Neural progenitor cell (in vitro differentiated cells): ENCODE results near the gene B3GNT5.

Experiments
- EZH2 ChIP-seq: fragments of 200-600 bp; sonication (generic); IDR thresholded peaks from 2 replicates; pipeline ENCODE4 v1.6.1; 2017; ENCODE audit warnings: antibody characterized with exemption, mild to moderate bottlenecking, moderate library complexity
- EZH2phosphoT487 ChIP-seq: fragments of 200-600 bp; sonication (generic); IDR thresholded peaks from 2 replicates; pipeline ENCODE4 v1.6.1; 2017; ENCODE audit warnings: antibody characterized with exemption
- TF ChIP-seq, protein P1 (sequence below): fragments of 200-600 bp; sonication (generic); IDR thresholded peaks from 2 replicates; pipeline ENCODE4 v1.5.1; 2017; ENCODE audit warnings: antibody characterized with exemption, mild to moderate bottlenecking

- TF ChIP-seq EZH2 = no peak
- TF ChIP-seq, protein P1, sequence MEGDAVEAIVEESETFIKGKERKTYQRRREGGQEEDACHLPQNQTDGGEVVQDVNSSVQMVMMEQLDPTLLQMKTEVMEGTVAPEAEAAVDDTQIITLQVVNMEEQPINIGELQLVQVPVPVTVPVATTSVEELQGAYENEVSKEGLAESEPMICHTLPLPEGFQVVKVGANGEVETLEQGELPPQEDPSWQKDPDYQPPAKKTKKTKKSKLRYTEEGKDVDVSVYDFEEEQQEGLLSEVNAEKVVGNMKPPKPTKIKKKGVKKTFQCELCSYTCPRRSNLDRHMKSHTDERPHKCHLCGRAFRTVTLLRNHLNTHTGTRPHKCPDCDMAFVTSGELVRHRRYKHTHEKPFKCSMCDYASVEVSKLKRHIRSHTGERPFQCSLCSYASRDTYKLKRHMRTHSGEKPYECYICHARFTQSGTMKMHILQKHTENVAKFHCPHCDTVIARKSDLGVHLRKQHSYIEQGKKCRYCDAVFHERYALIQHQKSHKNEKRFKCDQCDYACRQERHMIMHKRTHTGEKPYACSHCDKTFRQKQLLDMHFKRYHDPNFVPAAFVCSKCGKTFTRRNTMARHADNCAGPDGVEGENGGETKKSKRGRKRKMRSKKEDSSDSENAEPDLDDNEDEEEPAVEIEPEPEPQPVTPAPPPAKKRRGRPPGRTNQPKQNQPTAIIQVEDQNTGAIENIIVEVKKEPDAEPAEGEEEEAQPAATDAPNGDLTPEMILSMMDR = no peak
- no peak for TF ChIP-seq EZH2phosphoT487
These were observed 30.3 kb upstream of the B3GNT5 start for GRCh38 chr3:183222631-183223235.
